Measurements from ENCODE around the gene MRPL58. TPM values are rescaled to one million over a fixed set of nuclear protein-coding genes. Genes with fewer than 3 reads are reported as not detected.

The MRPL58 gene
- total RNA-seq, 2 experiments from 2014 or later = 5.4 to 7.1 TPM

DNA sequence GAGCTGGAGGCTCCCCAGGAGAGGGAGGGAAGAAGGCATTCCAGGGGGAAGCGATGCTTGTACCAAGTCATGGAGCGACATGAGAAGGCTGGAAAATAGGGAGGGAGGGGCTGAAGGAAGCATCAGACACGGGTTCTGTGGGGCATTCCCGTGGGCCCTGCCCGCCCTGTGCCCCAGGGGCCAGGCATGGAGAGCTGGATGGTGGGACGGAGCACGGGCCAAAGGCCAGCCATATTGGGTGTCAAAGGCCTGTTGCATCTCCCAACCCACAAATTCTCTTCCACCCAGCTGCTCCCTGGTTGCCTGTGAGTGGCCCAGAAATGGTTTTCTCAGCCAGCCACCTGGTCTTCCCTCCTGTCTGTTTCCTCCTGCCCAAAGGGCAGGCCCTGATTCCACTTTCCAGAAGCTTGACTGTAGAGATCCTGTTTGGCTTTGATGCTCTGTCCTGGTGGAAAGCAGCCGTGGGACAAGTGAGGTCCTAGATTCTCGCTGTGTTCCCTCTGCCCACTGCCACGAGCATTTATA, 21.8 kb upstream of the MRPL58 start:
- Histone ChIP-seq H3K4me3 (ENCODE audit: low read length) (no peak overlapping the region), H3K27me3 (ENCODE audit: control insufficient read depth in 1 of 2, insufficient read depth in 2 of 2, low read length in 2 of 2) (peaks cover 7 to 9% of the 10 kb centered on the region in 2 experiments), H3K36me3 (ENCODE audit: insufficient read depth, low read length) (no peaks in the 10 kb centered on the region), H3K27ac (ENCODE audit: low read depth in 1 of 2, low read length in 2 of 2) (no peak overlapping the region), H3K4me1 (ENCODE audit: insufficient read depth, low read length) (peaks cover 18% of the 10 kb centered on the region), H3K9me3 (ENCODE audit: control insufficient read depth in 1 of 2, insufficient read depth in 1 of 2, low read length in 2 of 2) (no peaks in the 10 kb centered on the region)
- H3K27me3 Mint-ChIP-seq = peaks cover 4% of the 10 kb centered on the region
- ChIA-PET POLR2A (no interaction called here), CTCF (interaction anchor here (0.7 kb wide), 2 partner anchors 11 to 84 kb away, joined by 3 to 4 read pairs; no protein-coding TSS in a partner anchor)
- H3K36me3 Mint-ChIP-seq (ENCODE audit: low read depth) = no peaks in the 10 kb centered on the region
- H3K4me1 Mint-ChIP-seq (ENCODE audit: low read depth) = peaks cover 10% of the 10 kb centered on the region
- ATAC-seq (ENCODE audit: poor library complexity) (no peak), DNase-seq (no peak)
- no peak overlapping the region for H3K27ac Mint-ChIP-seq
- TF ChIP-seq, protein P1, sequence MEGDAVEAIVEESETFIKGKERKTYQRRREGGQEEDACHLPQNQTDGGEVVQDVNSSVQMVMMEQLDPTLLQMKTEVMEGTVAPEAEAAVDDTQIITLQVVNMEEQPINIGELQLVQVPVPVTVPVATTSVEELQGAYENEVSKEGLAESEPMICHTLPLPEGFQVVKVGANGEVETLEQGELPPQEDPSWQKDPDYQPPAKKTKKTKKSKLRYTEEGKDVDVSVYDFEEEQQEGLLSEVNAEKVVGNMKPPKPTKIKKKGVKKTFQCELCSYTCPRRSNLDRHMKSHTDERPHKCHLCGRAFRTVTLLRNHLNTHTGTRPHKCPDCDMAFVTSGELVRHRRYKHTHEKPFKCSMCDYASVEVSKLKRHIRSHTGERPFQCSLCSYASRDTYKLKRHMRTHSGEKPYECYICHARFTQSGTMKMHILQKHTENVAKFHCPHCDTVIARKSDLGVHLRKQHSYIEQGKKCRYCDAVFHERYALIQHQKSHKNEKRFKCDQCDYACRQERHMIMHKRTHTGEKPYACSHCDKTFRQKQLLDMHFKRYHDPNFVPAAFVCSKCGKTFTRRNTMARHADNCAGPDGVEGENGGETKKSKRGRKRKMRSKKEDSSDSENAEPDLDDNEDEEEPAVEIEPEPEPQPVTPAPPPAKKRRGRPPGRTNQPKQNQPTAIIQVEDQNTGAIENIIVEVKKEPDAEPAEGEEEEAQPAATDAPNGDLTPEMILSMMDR (IDR thresholded peaks at IDR 0.05) = no peak
- intact Hi-C loops (cut with DNase I, micrococcal nuclease) = no loop called here
- H3K9me3 Mint-ChIP-seq = no peaks in the 10 kb centered on the region
- no peak overlapping the region for H3K4me3 Mint-ChIP-seq

DNA sequence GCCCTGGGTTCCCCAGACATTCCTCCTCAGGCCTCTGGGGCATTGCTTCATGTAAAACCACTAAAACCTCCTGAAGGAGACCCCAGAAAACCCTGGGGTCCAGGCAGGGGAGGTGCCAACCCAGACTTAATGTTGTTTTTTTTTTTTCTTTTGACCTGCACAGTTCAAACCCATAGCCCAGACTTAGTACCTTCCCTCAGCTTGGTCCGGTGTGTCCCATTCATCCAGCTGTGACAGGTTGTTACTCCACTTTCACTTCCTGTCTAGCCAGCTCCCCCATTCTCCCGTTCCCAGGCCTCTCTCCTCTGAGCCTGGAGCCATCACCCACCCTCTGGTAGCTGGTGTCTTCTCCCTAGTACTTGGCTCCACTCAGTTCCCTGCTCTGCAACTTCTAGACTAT, 20.2 kb upstream of the MRPL58 start:
- Mint-ChIP-seq H3K4me1 (ENCODE audit: low read depth) (peaks cover 2% of the 10 kb centered on the region), H3K4me3 (no peak overlapping the region), H3K27ac (no peak overlapping the region), H3K27me3 (peaks cover 2% of the 10 kb centered on the region), H3K36me3 (ENCODE audit: low read depth) (no peaks in the 10 kb centered on the region), H3K9me3 (no peaks in the 10 kb centered on the region)
- DNase-seq (no peak), ATAC-seq (ENCODE audit: poor library complexity) (no peak)
- Histone ChIP-seq H3K9me3 (ENCODE audit: control insufficient read depth in 1 of 2, insufficient read depth in 1 of 2, low read length in 2 of 2) (no peaks in the 10 kb centered on the region), H3K27me3 (ENCODE audit: control insufficient read depth in 1 of 2, insufficient read depth in 2 of 2, low read length in 2 of 2) (peaks cover 7 to 9% of the 10 kb centered on the region in 2 experiments), H3K4me3 (ENCODE audit: low read length) (no peak overlapping the region), H3K27ac (ENCODE audit: low read depth in 1 of 2, low read length in 2 of 2) (no peak overlapping the region), H3K4me1 (ENCODE audit: insufficient read depth, low read length) (peaks cover 10% of the 10 kb centered on the region), H3K36me3 (ENCODE audit: insufficient read depth, low read length) (no peaks in the 10 kb centered on the region)
- TF ChIP-seq, protein P1 (IDR thresholded peaks at IDR 0.05) = no peak
- ChIA-PET CTCF (interaction anchor here (1.3 kb wide), 1 partner anchor 20 kb away, joined by 3 read pairs; the partner anchor contains the start of gene MRPL58), POLR2A (interaction anchor here (1.0 kb wide), 1 partner anchor 42 kb away, joined by 4 read pairs; no protein-coding TSS in a partner anchor)
- intact Hi-C loops (cut with DNase I, micrococcal nuclease) = no loop called here

DNA sequence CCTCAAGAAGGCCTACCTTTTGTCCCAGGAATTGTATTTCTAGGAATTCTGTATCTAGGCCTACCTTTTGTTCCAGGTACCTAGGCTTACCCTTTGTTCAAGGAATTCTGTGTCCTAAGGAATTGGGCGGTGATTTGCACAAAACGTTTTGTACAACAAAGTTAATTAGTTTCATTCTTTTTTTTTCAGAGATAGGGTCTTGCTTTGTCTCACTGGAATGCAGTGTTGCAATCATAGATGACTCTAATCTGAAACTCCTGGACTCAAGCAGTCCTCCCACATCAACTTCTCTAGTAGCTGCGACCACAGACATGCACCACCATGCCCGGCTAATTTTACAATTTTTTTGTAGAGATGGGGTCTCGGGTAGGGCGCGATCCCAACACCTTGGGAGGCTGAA, 18.0 kb upstream of the MRPL58 start:
- H3K27ac ChIP-seq (ENCODE audit: low read depth in 1 of 2, low read length in 2 of 2) = no peak overlapping the region
- no peaks in the 10 kb centered on the region for H3K9me3 ChIP-seq (ENCODE audit: control insufficient read depth in 1 of 2, insufficient read depth in 1 of 2, low read length in 2 of 2)
- H3K4me1 ChIP-seq (ENCODE audit: insufficient read depth, low read length) = no peaks in the 10 kb centered on the region
- no peaks in the 10 kb centered on the region for H3K27me3 Mint-ChIP-seq
- no peak overlapping the region for H3K27ac Mint-ChIP-seq
- no peak for ATAC-seq (ENCODE audit: poor library complexity)
- ChIA-PET POLR2A (no interaction called here), CTCF (no interaction called here)
- H3K9me3 Mint-ChIP-seq = no peaks in the 10 kb centered on the region
- DNase-seq = no peak
- H3K36me3 Mint-ChIP-seq (ENCODE audit: low read depth) = no peaks in the 10 kb centered on the region
- TF ChIP-seq, protein P1 (IDR thresholded peaks at IDR 0.05) = no peak
- H3K27me3 ChIP-seq (ENCODE audit: control insufficient read depth in 1 of 2, insufficient read depth in 2 of 2, low read length in 2 of 2) = no peaks in the 10 kb centered on the region
- no peaks in the 10 kb centered on the region for H3K4me1 Mint-ChIP-seq (ENCODE audit: low read depth)
- intact Hi-C loops (cut with DNase I, micrococcal nuclease) = no loop called here
- H3K4me3 ChIP-seq (ENCODE audit: low read length) = no peak overlapping the region
- H3K36me3 ChIP-seq (ENCODE audit: insufficient read depth, low read length) = no peaks in the 10 kb centered on the region
- no peak overlapping the region for H3K4me3 Mint-ChIP-seq
